Endothelial cell of umbilical vein (primary cell): Measurements from ENCODE around the gene DUS2. TPM values are rescaled to one million over a fixed set of nuclear protein-coding genes. Genes with fewer than 3 reads are reported as not detected.

Experiments used
- BruUV-seq: library from RNA; stranded (reverse); fragments of 400-500 nt; replicated peaks from 2 replicates; lab custom pipeline; 2021; lab: Mats Ljungman, UMichigan
- CTCF ChIA-PET: fragments of 300-600, 350-600 bp; sonication (Branson Sonifier 250); formaldehyde crosslinking; loops from one replicate; lab custom pipeline; 2021; ENCODE audit warnings: antibody characterized with exemption, inconsistent platforms; lab: Charles Lee
- POLR2A ChIA-PET: fragments of 300-600, 350-600 bp; sonication (Branson Sonifier 250); formaldehyde crosslinking; loops from one replicate; lab custom pipeline; 2021; ENCODE audit warnings: antibody characterized with exemption, inconsistent platforms; lab: Charles Lee
- DNase-seq: peaks from one replicate; pipeline ENCODE4 v3.0.0-alpha.2; 2011; ENCODE audit warnings: low read depth, low spot score
- FAIRE-seq: peaks from 2 replicates; lab custom pipeline; 2011; peaks lifted over from hg19 to GRCh38; lab: Jason Lieb, UNC
- H2AFZ ChIP-seq: 2 replicates; pipeline ENCODE4 v1.6.0; 2012; ENCODE audit warnings: low read depth, low read length, control low read depth, inconsistent platforms
- H3K27ac ChIP-seq: 2 replicates; pipeline ENCODE4 v1.5.1; 2011; ENCODE audit warnings: low read depth, mild to moderate bottlenecking, control low read depth, low read length, moderate library complexity; ENCODE audit not compliant: insufficient read depth
- H3K27me3 ChIP-seq, 2 experiments: 2 replicates each; pipeline versions ENCODE4 v1.6.0 to v1.6.1; 2011; ENCODE audit warnings: low read length in 2 of 2, mixed read lengths in 1 of 2; ENCODE audit not compliant: control insufficient read depth in 2 of 2, insufficient read depth in 2 of 2
- H3K36me3 ChIP-seq, 2 experiments: 2 replicates in 1 of 2; 3 replicates in 1 of 2; pipeline ENCODE4 v1.5.1; 2011; ENCODE audit warnings: low read length in 2 of 2, mild to moderate bottlenecking in 1 of 2, moderate library complexity in 1 of 2; ENCODE audit not compliant: control insufficient read depth in 2 of 2, insufficient read depth in 2 of 2; ENCODE audit errors: extremely low read depth in 1 of 2
- H3K4me1 ChIP-seq: 3 replicates; pipeline ENCODE4 v1.5.1; 2011; ENCODE audit warnings: mild to moderate bottlenecking, low read length; ENCODE audit not compliant: control insufficient read depth, insufficient read depth; ENCODE audit errors: extremely low read depth
- H3K4me2 ChIP-seq: 2 replicates; pipeline ENCODE4 v1.6.1; 2011; ENCODE audit warnings: low read length, control low read depth, mixed read lengths; ENCODE audit not compliant: insufficient read depth
- H3K4me3 ChIP-seq, 3 experiments: fragments of 200-600 bp in 1 of 3; sonication (generic), shearing (Covaris generic) in 1 of 3; replicated peaks in 1 of 3; 2 replicates each; pipeline ENCODE4 v1.5.1; 2011 to 2016; ENCODE audit warnings: control low read depth in 3 of 3, low read length in 3 of 3, mild to moderate bottlenecking in 2 of 3, inconsistent platforms in 1 of 3, low read depth in 1 of 3, moderate library complexity in 1 of 3; ENCODE audit not compliant: insufficient read depth in 1 of 3
- H3K79me2 ChIP-seq: 2 replicates; pipeline ENCODE4 v1.6.0; 2012; ENCODE audit warnings: low read length, inconsistent platforms; ENCODE audit not compliant: control insufficient read depth, insufficient read depth
- H3K9ac ChIP-seq: replicated peaks from 2 replicates; pipeline ENCODE3; 2011; ENCODE audit warnings: low read length, control low read depth; ENCODE audit not compliant: insufficient read depth; ENCODE audit errors: extremely low read depth
- H3K9me1 ChIP-seq: replicated peaks from 3 replicates; pipeline ENCODE4 v1.6.0; 2011; ENCODE audit warnings: mild to moderate bottlenecking, low read length; ENCODE audit not compliant: control insufficient read depth, insufficient read depth; ENCODE audit errors: extremely low read depth
- H3K9me3 ChIP-seq: replicated peaks from 2 replicates; pipeline ENCODE4 v1.5.1; 2012; ENCODE audit warnings: low read length, inconsistent platforms; ENCODE audit not compliant: control insufficient read depth, insufficient read depth
- H4K20me1 ChIP-seq: replicated peaks from 2 replicates; pipeline ENCODE3; 2011; ENCODE audit warnings: mild to moderate bottlenecking, low read length; ENCODE audit not compliant: control insufficient read depth, insufficient read depth; ENCODE audit errors: extremely low read depth
- EZH2 ChIP-seq: IDR thresholded peaks from 2 replicates; pipeline ENCODE4 v1.6.1; 2012; ENCODE audit warnings: borderline replicate concordance, low read depth, mild to moderate bottlenecking, moderate library complexity, low read length, inconsistent platforms; ENCODE audit not compliant: severe bottlenecking
- FOS ChIP-seq: IDR thresholded peaks from 2 replicates; pipeline ENCODE4 v1.6.1; 2011; ENCODE audit warnings: mild to moderate bottlenecking, low read length, moderate library complexity, borderline replicate concordance; ENCODE audit not compliant: insufficient read depth
- GATA2 ChIP-seq: IDR thresholded peaks from 2 replicates; pipeline ENCODE4 v1.7.0; 2011; ENCODE audit warnings: low read depth, mild to moderate bottlenecking, moderate library complexity, mixed read lengths, low read length; ENCODE audit not compliant: insufficient read length, insufficient read depth
- JUN ChIP-seq: IDR thresholded peaks from 2 replicates; pipeline ENCODE4 v1.6.1; 2011; ENCODE audit warnings: borderline replicate concordance, low read depth; ENCODE audit not compliant: insufficient read length, insufficient read depth
- MYC ChIP-seq: IDR thresholded peaks from one replicate; pipeline ENCODE4 v1.6.1; 2011; ENCODE audit warnings: mild to moderate bottlenecking, low read depth, low read length
- POLR2A ChIP-seq: IDR thresholded peaks from 2 replicates; pipeline ENCODE4 v1.6.1; 2012; ENCODE audit warnings: low read depth, mild to moderate bottlenecking, control low read depth, low read length
- POLR2AphosphoS5 ChIP-seq: IDR thresholded peaks from 2 replicates; pipeline ENCODE4 v1.6.1; 2012; ENCODE audit warnings: low read depth, mild to moderate bottlenecking, control low read depth, low read length, moderate library complexity; ENCODE audit not compliant: insufficient read depth
- dilution Hi-C: fragments of 300-500 bp; cut with MboI; formaldehyde crosslinking; loops from one replicate; pipeline ENCODE4 v1.15.0; 2019; ENCODE audit warnings: low sequenced_read_pairs; ENCODE audit not compliant: extremely low pct_ligation_motif_present
- intact Hi-C: fragments of 100-400 bp; cut with micrococcal nuclease; formaldehyde crosslinking; loops from one replicate; pipeline ENCODE4 v1.10.0; 2022
- polyA plus RNA-seq, 4 experiments: library from polyadenylated mRNA; depleted of rRNA in 3 of 4; stranded (reverse) in 3 of 4; unstranded in 1 of 4; fragments of >200 nt; gene quantifications; 2 replicates each; pipeline versions ENCODE4 v1.2.1 to v1.2.3, GENCODE V29; 2011 to 2012; ENCODE audit warnings: missing spikeins in 1 of 4
- total RNA-seq: library from RNA; stranded (reverse); gene quantifications from 2 replicates; pipeline ENCODE4 v1.2.3, GENCODE V29; 2021
- TF ChIP-seq, protein P1 (sequence below), 2 donors: IDR thresholded peaks; 1 replicate in 1 of 2; 2 replicates in 1 of 2; pipeline ENCODE4 v1.5.1; 2011; ENCODE audit warnings: low read length in 2 of 2, mild to moderate bottlenecking in 2 of 2, moderate library complexity in 2 of 2, control low read depth in 1 of 2, inconsistent platforms in 1 of 2, low read depth in 1 of 2; ENCODE audit not compliant: insufficient read depth in 1 of 2; ENCODE audit errors: extremely low read depth in 1 of 2
- TF ChIP-seq, protein P2 (sequence below): IDR thresholded peaks from 2 replicates; pipeline ENCODE4 v1.6.1; 2011; ENCODE audit not compliant: insufficient read depth, insufficient read length

The DUS2 gene
- total and polyA plus RNA-seq, 2 donors (not counting 3 experiments of a cell fraction or from before 2014, with no cell fraction given): 16.4 to 21.7 TPM

DNA sequence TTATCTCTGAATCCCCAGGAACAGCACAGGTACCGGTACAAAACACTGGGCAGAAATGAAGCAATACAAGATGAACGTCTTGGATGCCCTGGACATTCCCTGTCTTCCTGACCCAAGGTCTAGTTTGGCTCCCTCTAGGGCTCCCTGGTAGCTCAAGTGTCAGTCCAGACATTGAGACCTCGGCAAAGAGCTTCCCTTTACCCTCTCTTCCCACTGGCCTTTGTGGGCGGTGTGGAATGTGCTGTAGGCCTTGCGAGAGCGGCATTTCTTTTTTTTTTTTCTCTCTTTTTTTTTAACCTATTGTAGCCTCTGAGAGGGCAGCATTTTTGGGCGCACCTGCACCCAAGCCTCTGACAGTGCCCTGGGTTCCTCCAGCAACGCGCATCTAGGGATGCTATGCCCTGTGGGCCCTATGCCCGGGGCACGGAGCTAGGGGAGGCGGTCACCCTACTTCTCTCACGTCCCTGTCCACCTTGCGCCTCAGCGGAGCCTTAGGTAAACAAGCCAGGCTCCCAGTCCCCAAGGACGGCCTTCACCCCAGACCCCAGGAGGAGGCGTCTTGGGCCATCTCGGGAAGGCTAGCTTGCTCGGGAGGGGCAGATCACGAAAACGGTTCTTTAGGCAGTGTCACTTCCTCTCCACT is 60.9 kb downstream of the DUS2 start:
- POLR2A ChIA-PET: interaction anchor here (0.6 to 1.2 kb wide), 2 partner anchors 15 to 46 kb away, joined by 4 to 5 read pairs; no protein-coding TSS in a partner anchor
- H3K27ac ChIP-seq: peak overlapping the region; percentile 94
- no TSS peak for BruUV-seq
- FAIRE-seq (peak; percentile 15), DNase-seq (no peak)
- H3K79me2 ChIP-seq: peaks cover 33% of the 10 kb centered on the region
- intact Hi-C loops (loop anchor here (2.0 to 10.0 kb wide), 2 partner anchors 61 to 241 kb away; partner anchors contain the start of genes DDX28 and DUS2), dilution Hi-C loops (no loop called here)
- H3K4me3 ChIP-seq: peak overlapping the region in 1 of 3 experiments; percentile 81
- H3K4me2 ChIP-seq: peak overlapping the region; percentile 91
- no peaks in the 10 kb centered on the region for H3K36me3 ChIP-seq
- peaks cover 36% of the 10 kb centered on the region for H3K4me1 ChIP-seq
- no peaks in the 10 kb centered on the region for H3K9me1 ChIP-seq
- no peak for TF ChIP-seq POLR2A
- TF ChIP-seq POLR2AphosphoS5: no peak
- no peak for TF ChIP-seq FOS
- TF ChIP-seq JUN: no peak
- TF ChIP-seq, protein P1, sequence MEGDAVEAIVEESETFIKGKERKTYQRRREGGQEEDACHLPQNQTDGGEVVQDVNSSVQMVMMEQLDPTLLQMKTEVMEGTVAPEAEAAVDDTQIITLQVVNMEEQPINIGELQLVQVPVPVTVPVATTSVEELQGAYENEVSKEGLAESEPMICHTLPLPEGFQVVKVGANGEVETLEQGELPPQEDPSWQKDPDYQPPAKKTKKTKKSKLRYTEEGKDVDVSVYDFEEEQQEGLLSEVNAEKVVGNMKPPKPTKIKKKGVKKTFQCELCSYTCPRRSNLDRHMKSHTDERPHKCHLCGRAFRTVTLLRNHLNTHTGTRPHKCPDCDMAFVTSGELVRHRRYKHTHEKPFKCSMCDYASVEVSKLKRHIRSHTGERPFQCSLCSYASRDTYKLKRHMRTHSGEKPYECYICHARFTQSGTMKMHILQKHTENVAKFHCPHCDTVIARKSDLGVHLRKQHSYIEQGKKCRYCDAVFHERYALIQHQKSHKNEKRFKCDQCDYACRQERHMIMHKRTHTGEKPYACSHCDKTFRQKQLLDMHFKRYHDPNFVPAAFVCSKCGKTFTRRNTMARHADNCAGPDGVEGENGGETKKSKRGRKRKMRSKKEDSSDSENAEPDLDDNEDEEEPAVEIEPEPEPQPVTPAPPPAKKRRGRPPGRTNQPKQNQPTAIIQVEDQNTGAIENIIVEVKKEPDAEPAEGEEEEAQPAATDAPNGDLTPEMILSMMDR (IDR thresholded peaks at IDR 0.05; ENCODE audit: extremely low read depth in 1 of 2, insufficient read depth in 1 of 2, low read depth in 1 of 2, low read length in 2 of 2): no peak
- no peak for TF ChIP-seq EZH2
- no peak for TF ChIP-seq MYC
- TF ChIP-seq, protein P2, sequence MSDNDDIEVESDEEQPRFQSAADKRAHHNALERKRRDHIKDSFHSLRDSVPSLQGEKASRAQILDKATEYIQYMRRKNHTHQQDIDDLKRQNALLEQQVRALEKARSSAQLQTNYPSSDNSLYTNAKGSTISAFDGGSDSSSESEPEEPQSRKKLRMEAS: no peak
- TF ChIP-seq GATA2: no peak
- H2AFZ ChIP-seq: peak overlapping the region; percentile 93
- CTCF ChIA-PET: interaction anchor here (0.8 to 5.1 kb wide), 8 partner anchors 10 to 177 kb away, joined by 3 to 34 read pairs (median 5); no protein-coding TSS in a partner anchor
- no peaks in the 10 kb centered on the region for H3K27me3 ChIP-seq
- peaks cover 2% of the 10 kb centered on the region for H4K20me1 ChIP-seq
- H3K9me3 ChIP-seq: no peaks in the 10 kb centered on the region
- H3K9ac ChIP-seq: peak overlapping the region; percentile 97
